ENCODE measurements around the gene RPL7L1. TPM values are rescaled to one million over a fixed set of nuclear protein-coding genes. Genes with fewer than 3 reads are reported as not detected.

The RPL7L1 gene
- total and polyA plus RNA-seq, 2 of the 13 experiments (the other 11 are each of a cell fraction or from before 2014, with no cell fraction given), result 51.6 to 179 TPM

- 0 out of 2 replicates have a peak, but pooled peaks have one; percentile 19 for TF ChIP-seq TRAFD1 (CRISPR knock-in tag; IDR thresholded peaks at IDR 0.05; ENCODE audit: borderline replicate concordance)
- peak; percentile 90 for TF ChIP-seq KDM4B (CRISPR knock-in tag; IDR thresholded peaks at IDR 0.05)
- no peak for TF ChIP-seq ZFP36 (IDR thresholded peaks at IDR 0.05; ENCODE audit: borderline replicate concordance, low read depth, low read length, partially characterized antibody)
- TF ChIP-seq AKAP8 (CRISPR knock-in tag; IDR thresholded peaks at IDR 0.05), result peak; percentile 97
- TF ChIP-seq ZNF644 (CRISPR knock-in tag; IDR thresholded peaks at IDR 0.05; ENCODE audit: low read depth), result no peak
- 0 out of 2 replicates have a peak, but pooled peaks have one; percentile 36 for TF ChIP-seq CTCF (CRISPR knock-in tag; IDR thresholded peaks at IDR 0.05)
- peak; percentile 62; the same call in 1 of the 2 replicates for TF ChIP-seq FOSL2 (CRISPR knock-in tag; IDR thresholded peaks at IDR 0.05)
- TF ChIP-seq, protein P1, sequence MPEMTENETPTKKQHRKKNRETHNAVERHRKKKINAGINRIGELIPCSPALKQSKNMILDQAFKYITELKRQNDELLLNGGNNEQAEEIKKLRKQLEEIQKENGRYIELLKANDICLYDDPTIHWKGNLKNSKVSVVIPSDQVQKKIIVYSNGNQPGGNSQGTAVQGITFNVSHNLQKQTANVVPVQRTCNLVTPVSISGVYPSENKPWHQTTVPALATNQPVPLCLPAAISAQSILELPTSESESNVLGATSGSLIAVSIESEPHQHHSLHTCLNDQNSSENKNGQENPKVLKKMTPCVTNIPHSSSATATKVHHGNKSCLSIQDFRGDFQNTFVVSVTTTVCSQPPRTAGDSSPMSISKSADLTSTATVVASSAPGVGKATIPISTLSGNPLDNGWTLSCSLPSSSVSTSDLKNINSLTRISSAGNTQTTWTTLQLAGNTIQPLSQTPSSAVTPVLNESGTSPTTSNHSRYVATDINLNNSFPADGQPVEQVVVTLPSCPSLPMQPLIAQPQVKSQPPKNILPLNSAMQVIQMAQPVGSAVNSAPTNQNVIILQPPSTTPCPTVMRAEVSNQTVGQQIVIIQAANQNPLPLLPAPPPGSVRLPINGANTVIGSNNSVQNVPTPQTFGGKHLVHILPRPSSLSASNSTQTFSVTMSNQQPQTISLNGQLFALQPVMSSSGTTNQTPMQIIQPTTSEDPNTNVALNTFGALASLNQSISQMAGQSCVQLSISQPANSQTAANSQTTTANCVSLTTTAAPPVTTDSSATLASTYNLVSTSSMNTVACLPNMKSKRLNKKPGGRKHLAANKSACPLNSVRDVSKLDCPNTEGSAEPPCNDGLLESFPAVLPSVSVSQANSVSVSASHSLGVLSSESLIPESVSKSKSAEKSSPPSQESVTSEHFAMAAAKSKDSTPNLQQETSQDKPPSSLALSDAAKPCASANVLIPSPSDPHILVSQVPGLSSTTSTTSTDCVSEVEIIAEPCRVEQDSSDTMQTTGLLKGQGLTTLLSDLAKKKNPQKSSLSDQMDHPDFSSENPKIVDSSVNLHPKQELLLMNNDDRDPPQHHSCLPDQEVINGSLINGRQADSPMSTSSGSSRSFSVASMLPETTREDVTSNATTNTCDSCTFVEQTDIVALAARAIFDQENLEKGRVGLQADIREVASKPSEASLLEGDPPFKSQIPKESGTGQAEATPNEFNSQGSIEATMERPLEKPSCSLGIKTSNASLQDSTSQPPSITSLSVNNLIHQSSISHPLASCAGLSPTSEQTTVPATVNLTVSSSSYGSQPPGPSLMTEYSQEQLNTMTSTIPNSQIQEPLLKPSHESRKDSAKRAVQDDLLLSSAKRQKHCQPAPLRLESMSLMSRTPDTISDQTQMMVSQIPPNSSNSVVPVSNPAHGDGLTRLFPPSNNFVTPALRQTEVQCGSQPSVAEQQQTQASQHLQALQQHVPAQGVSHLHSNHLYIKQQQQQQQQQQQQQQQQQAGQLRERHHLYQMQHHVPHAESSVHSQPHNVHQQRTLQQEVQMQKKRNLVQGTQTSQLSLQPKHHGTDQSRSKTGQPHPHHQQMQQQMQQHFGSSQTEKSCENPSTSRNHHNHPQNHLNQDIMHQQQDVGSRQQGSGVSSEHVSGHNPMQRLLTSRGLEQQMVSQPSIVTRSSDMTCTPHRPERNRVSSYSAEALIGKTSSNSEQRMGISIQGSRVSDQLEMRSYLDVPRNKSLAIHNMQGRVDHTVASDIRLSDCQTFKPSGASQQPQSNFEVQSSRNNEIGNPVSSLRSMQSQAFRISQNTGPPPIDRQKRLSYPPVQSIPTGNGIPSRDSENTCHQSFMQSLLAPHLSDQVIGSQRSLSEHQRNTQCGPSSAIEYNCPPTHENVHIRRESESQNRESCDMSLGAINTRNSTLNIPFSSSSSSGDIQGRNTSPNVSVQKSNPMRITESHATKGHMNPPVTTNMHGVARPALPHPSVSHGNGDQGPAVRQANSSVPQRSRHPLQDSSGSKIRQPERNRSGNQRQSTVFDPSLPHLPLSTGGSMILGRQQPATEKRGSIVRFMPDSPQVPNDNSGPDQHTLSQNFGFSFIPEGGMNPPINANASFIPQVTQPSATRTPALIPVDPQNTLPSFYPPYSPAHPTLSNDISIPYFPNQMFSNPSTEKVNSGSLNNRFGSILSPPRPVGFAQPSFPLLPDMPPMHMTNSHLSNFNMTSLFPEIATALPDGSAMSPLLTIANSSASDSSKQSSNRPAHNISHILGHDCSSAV (CRISPR knock-in tag; IDR thresholded peaks at IDR 0.05; ENCODE audit: borderline replicate concordance), result peak; percentile 53; the same call in 1 of the 2 replicates
- no peak; the same call in 1 of the 2 replicates for TF ChIP-seq ZNF251 (CRISPR knock-in tag; IDR thresholded peaks at IDR 0.05)
- TF ChIP-seq TCF7L2 (IDR thresholded peaks at IDR 0.05; ENCODE audit: low read depth, low read length), result no peak
- TF ChIP-seq ZNF605 (CRISPR knock-in tag; IDR thresholded peaks at IDR 0.05), result peak; percentile 98
- 0 out of 2 replicates have a peak, but pooled peaks have one; percentile 57 for TF ChIP-seq ZNF136 (CRISPR knock-in tag; IDR thresholded peaks at IDR 0.05; ENCODE audit: low read depth)
- TF ChIP-seq, protein P2, sequence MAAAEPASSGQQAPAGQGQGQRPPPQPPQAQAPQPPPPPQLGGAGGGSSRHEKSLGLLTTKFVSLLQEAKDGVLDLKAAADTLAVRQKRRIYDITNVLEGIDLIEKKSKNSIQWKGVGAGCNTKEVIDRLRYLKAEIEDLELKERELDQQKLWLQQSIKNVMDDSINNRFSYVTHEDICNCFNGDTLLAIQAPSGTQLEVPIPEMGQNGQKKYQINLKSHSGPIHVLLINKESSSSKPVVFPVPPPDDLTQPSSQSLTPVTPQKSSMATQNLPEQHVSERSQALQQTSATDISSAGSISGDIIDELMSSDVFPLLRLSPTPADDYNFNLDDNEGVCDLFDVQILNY (CRISPR knock-in tag; conservative IDR thresholded peaks at IDR 0.05), result no peak
- TF ChIP-seq MBNL3 (CRISPR knock-in tag; conservative IDR thresholded peaks at IDR 0.05), result no peak
Measured at GRCh38 chr6:42890311-42891198, 11.1 kb downstream of the RPL7L1 start (continued).
